Adipocyte (in vitro differentiated cells): ENCODE data around the gene GAPT.

Source experiments
- DNase-seq: peaks from one replicate; pipeline ENCODE4 v3.0.0-alpha.2; 2015; ENCODE audit warnings: low read depth
- H3K27me3 ChIP-seq: replicated peaks from 2 replicates; pipeline ENCODE4 v1.7.0; 2013; ENCODE audit warnings: mild to moderate bottlenecking, low read length, moderate library complexity; ENCODE audit not compliant: control insufficient read depth, insufficient read depth
- H3K36me3 ChIP-seq: 2 replicates; pipeline ENCODE4 v1.7.0; 2013; ENCODE audit warnings: low read length, mild to moderate bottlenecking, moderate library complexity; ENCODE audit not compliant: control insufficient read depth, insufficient read depth, severe bottlenecking
- H3K4me1 ChIP-seq: 2 replicates; pipeline ENCODE4 v1.7.0; 2013; ENCODE audit warnings: mild to moderate bottlenecking, low read length, moderate library complexity; ENCODE audit not compliant: control insufficient read depth, insufficient read depth
- H3K4me3 ChIP-seq: 2 replicates; pipeline ENCODE4 v1.7.0; 2013; ENCODE audit warnings: mild to moderate bottlenecking, low read length, moderate library complexity
- H3K9ac ChIP-seq: 2 replicates; pipeline ENCODE4 v1.7.0; 2013; ENCODE audit warnings: mild to moderate bottlenecking, low read length, moderate library complexity
- H3K9me3 ChIP-seq: 2 replicates; pipeline ENCODE4 v1.7.0; 2013; ENCODE audit warnings: mild to moderate bottlenecking, low read length, moderate library complexity; ENCODE audit not compliant: control insufficient read depth

The GAPT gene

GRCh38 chr5:58493141-58493540 lies 1.9 kb downstream of the GAPT start:
- peaks cover 5% of the 10 kb centered on the region for H3K27me3 ChIP-seq
- H3K9me3 ChIP-seq: no peaks in the 10 kb centered on the region
- H3K9ac ChIP-seq: no peak overlapping the region
- H3K4me3 ChIP-seq: no peak overlapping the region
- DNase-seq: no peak
- H3K4me1 ChIP-seq: no peaks in the 10 kb centered on the region
- H3K36me3 ChIP-seq: no peaks in the 10 kb centered on the region

GRCh38 chr5:58496488-58496887 lies 5.3 kb downstream of the GAPT start:
- no peaks in the 10 kb centered on the region for H3K27me3 ChIP-seq

GRCh38 chr5:58497386-58497785 lies 6.2 kb downstream of the GAPT start:
- Histone ChIP-seq H3K27me3 (peaks cover under 1% of the 10 kb centered on the region), H3K9me3 (no peaks in the 10 kb centered on the region), H3K4me3 (no peak overlapping the region), H3K9ac (no peak overlapping the region), H3K4me1 (no peaks in the 10 kb centered on the region), H3K36me3 (no peaks in the 10 kb centered on the region)
- no peak for DNase-seq

More at GRCh38 chr5:58496488-58496887, 5.3 kb downstream of the GAPT start:
- Histone ChIP-seq H3K36me3 (no peaks in the 10 kb centered on the region), H3K9ac (no peak overlapping the region), H3K9me3 (no peaks in the 10 kb centered on the region), H3K4me3 (no peak overlapping the region), H3K4me1 (no peaks in the 10 kb centered on the region)
- DNase-seq: no peak

GRCh38 chr5:58497921-58498320 lies 6.7 kb downstream of the GAPT start:
- no peaks in the 10 kb centered on the region for H3K36me3 ChIP-seq
- H3K9ac ChIP-seq: no peak overlapping the region
- no peaks in the 10 kb centered on the region for H3K4me1 ChIP-seq
- no peaks in the 10 kb centered on the region for H3K9me3 ChIP-seq
- no peak for DNase-seq
- H3K27me3 ChIP-seq: peaks cover 5% of the 10 kb centered on the region
- no peak overlapping the region for H3K4me3 ChIP-seq

- Histone ChIP-seq H3K27me3 (peaks cover 9% of the 10 kb centered on the region), H3K4me1 (no peaks in the 10 kb centered on the region), H3K4me3 (no peak overlapping the region), H3K36me3 (no peaks in the 10 kb centered on the region), H3K9me3 (no peaks in the 10 kb centered on the region), H3K9ac (no peak overlapping the region)
- peak; percentile 68 for DNase-seq
Measured at GRCh38 chr5:58498340-58498942, 7.2 kb downstream of the GAPT start.

GRCh38 chr5:58499231-58499630 lies 8.0 kb downstream of the GAPT start:
- Histone ChIP-seq H3K27me3 (peaks cover 12% of the 10 kb centered on the region), H3K4me1 (peaks cover 5% of the 10 kb centered on the region), H3K9ac (no peak overlapping the region), H3K9me3 (no peaks in the 10 kb centered on the region), H3K4me3 (no peak overlapping the region), H3K36me3 (no peaks in the 10 kb centered on the region)
- DNase-seq: no peak

GRCh38 chr5:58499941-58500340 lies 8.7 kb downstream of the GAPT start:
- Histone ChIP-seq H3K4me3 (no peak overlapping the region), H3K9ac (no peak overlapping the region), H3K9me3 (no peaks in the 10 kb centered on the region), H3K27me3 (peaks cover 12% of the 10 kb centered on the region), H3K4me1 (peaks cover 11% of the 10 kb centered on the region), H3K36me3 (no peaks in the 10 kb centered on the region)
- no peak for DNase-seq

GRCh38 chr5:58501778-58502417 lies 10.7 kb downstream of the GAPT start:
- H3K9me3 ChIP-seq: no peaks in the 10 kb centered on the region
- H3K27me3 ChIP-seq: peaks cover 12% of the 10 kb centered on the region
- no peaks in the 10 kb centered on the region for H3K36me3 ChIP-seq
- peaks cover 20% of the 10 kb centered on the region for H3K4me1 ChIP-seq
- no peak for DNase-seq
- H3K9ac ChIP-seq: no peak overlapping the region
- H3K4me3 ChIP-seq: no peak overlapping the region

- peaks cover 20% of the 10 kb centered on the region for H3K4me1 ChIP-seq
- no peaks in the 10 kb centered on the region for H3K9me3 ChIP-seq
- no peak overlapping the region for H3K4me3 ChIP-seq
- H3K36me3 ChIP-seq: no peaks in the 10 kb centered on the region
- DNase-seq: no peak
- no peak overlapping the region for H3K9ac ChIP-seq
- peaks cover 12% of the 10 kb centered on the region for H3K27me3 ChIP-seq
Measured at GRCh38 chr5:58503390-58504046, 12.3 kb downstream of the GAPT start.

GRCh38 chr5:58504766-58505165 lies 13.5 kb downstream of the GAPT start:
- Histone ChIP-seq H3K9me3 (no peaks in the 10 kb centered on the region), H3K27me3 (peaks cover 12% of the 10 kb centered on the region), H3K36me3 (no peaks in the 10 kb centered on the region), H3K9ac (no peak overlapping the region), H3K4me3 (no peak overlapping the region), H3K4me1 (peaks cover 20% of the 10 kb centered on the region)
- no peak for DNase-seq

- H3K4me1 ChIP-seq: peaks cover 20% of the 10 kb centered on the region
- H3K27me3 ChIP-seq: peaks cover 12% of the 10 kb centered on the region
- H3K4me3 ChIP-seq: no peak overlapping the region
- H3K9me3 ChIP-seq: no peaks in the 10 kb centered on the region
- no peaks in the 10 kb centered on the region for H3K36me3 ChIP-seq
- no peak for DNase-seq
- no peak overlapping the region for H3K9ac ChIP-seq
Measured at GRCh38 chr5:58505502-58505901, 14.3 kb downstream of the GAPT start.
